Measurements from ENCODE around the gene PSMB7. TPM values are rescaled to one million over a fixed set of nuclear protein-coding genes. Genes with fewer than 3 reads are reported as not detected.

PSMB7 gene
- total RNA-seq, 1 experiment from 2014 or later: 187 TPM

- H3K27ac Mint-ChIP-seq: peak overlapping the region; percentile 83
- ChIA-PET POLR2A (no interaction called here), CTCF (interaction anchor here (0.9 to 1.5 kb wide), 4 partner anchors 11 to 932 kb away, joined by 3 to 4 read pairs (median 4); no protein-coding TSS in a partner anchor)
- TF ChIP-seq ATF6 (CRISPR knock-in tag; IDR thresholded peaks at IDR 0.05) (no peak), RELA (CRISPR knock-in tag; IDR thresholded peaks at IDR 0.05; ENCODE audit: borderline replicate concordance) (no peak), ZNF281 (CRISPR knock-in tag; IDR thresholded peaks at IDR 0.05) (no peak), MXD4 (CRISPR knock-in tag; IDR thresholded peaks at IDR 0.05; ENCODE audit: borderline replicate concordance) (no peak), TEAD4 (CRISPR knock-in tag; IDR thresholded peaks at IDR 0.05) (no peak), GRHL2 (CRISPR knock-in tag; IDR thresholded peaks at IDR 0.05; ENCODE audit: insufficient replicate concordance, severe bottlenecking) (no peak), ZNF263 (CRISPR knock-in tag; IDR thresholded peaks at IDR 0.05; ENCODE audit: low read depth) (no peak), IRF1 (CRISPR knock-in tag; IDR thresholded peaks at IDR 0.05) (no peak), USF1 (CRISPR knock-in tag; IDR thresholded peaks at IDR 0.05) (no peak)
- H3K9me3 Mint-ChIP-seq: no peaks in the 10 kb centered on the region
- ATAC-seq: no peak
- no peaks in the 10 kb centered on the region for H3K27me3 Mint-ChIP-seq (ENCODE audit: low read depth)
- no peaks in the 10 kb centered on the region for H3K36me3 Mint-ChIP-seq
- H3K4me3 Mint-ChIP-seq: no peak overlapping the region
- no peak for DNase-seq (ENCODE audit: low spot score)
- no peaks in the 10 kb centered on the region for H3K4me1 Mint-ChIP-seq
These were observed 83.7 kb downstream of the PSMB7 start for GRCh38 chr9:124331580-124331979.

- Mint-ChIP-seq H3K4me1 (no peaks in the 10 kb centered on the region), H3K27ac (no peak overlapping the region), H3K36me3 (no peaks in the 10 kb centered on the region), H3K27me3 (ENCODE audit: low read depth) (no peaks in the 10 kb centered on the region), H3K4me3 (no peak overlapping the region), H3K9me3 (no peaks in the 10 kb centered on the region)
- ATAC-seq: no peak
- no peak for DNase-seq (ENCODE audit: low spot score)
- ChIA-PET POLR2A (no interaction called here), CTCF (interaction anchor here (1.0 kb wide), 1 partner anchor 9 kb away, joined by 3 read pairs; no protein-coding TSS in a partner anchor)
- no peak for TF ChIP-seq ZNF396 (CRISPR knock-in tag; IDR thresholded peaks at IDR 0.05; ENCODE audit: borderline replicate concordance)
- TF ChIP-seq IRF2 (CRISPR knock-in tag; IDR thresholded peaks at IDR 0.05; ENCODE audit: borderline replicate concordance, low read depth): no peak
- TF ChIP-seq AFF4 (CRISPR knock-in tag; IDR thresholded peaks at IDR 0.05; ENCODE audit: borderline replicate concordance): no peak
- TF ChIP-seq MAX (CRISPR knock-in tag; IDR thresholded peaks at IDR 0.05): no peak
- no peak for TF ChIP-seq ZNF138 (CRISPR knock-in tag; conservative IDR thresholded peaks at IDR 0.05)
- no peak for TF ChIP-seq CREM (CRISPR knock-in tag; IDR thresholded peaks at IDR 0.05)
- TF ChIP-seq KAT7 (CRISPR knock-in tag; IDR thresholded peaks at IDR 0.05; ENCODE audit: borderline replicate concordance): no peak
- no peak for TF ChIP-seq ZBTB43 (CRISPR knock-in tag; IDR thresholded peaks at IDR 0.05)
- no peak for TF ChIP-seq FOXK1 (CRISPR knock-in tag; IDR thresholded peaks at IDR 0.05)
- TF ChIP-seq ZNF423 (CRISPR knock-in tag; IDR thresholded peaks at IDR 0.05): no peak
- no peak for TF ChIP-seq EMX1 (CRISPR knock-in tag; IDR thresholded peaks at IDR 0.05)
These were observed 85.1 kb downstream of the PSMB7 start for GRCh38 chr9:124330011-124330697.

Measured in WTC11 (cell line).